GM12878 (cell line): ENCODE measurements around the gene DUSP14.

ENCODE experiments used
- BCL11A ChIP-seq: IDR thresholded peaks from 2 replicates; pipeline ENCODE4 v1.6.1; 2011; ENCODE audit warnings: low read depth, low read length
- CEBPB ChIP-seq, 2 experiments: fragments of 150-350 bp in 1 of 2; IDR thresholded peaks; 2 replicates each; pipeline ENCODE4 v1.6.1; 2012 to 2014; ENCODE audit warnings: low read depth in 2 of 2, low read length in 2 of 2, borderline replicate concordance in 1 of 2, inconsistent platforms in 1 of 2
- CREM ChIP-seq: IDR thresholded peaks from 2 replicates; pipeline ENCODE4 v1.6.1; 2014; ENCODE audit warnings: antibody characterized with exemption, low read depth
- CTCF ChIP-seq, 3 experiments: IDR thresholded peaks in 2 of 3; conservative IDR thresholded peaks in 1 of 3; 2 replicates each; pipeline ENCODE4 v1.5.1; 2011; ENCODE audit warnings: low read depth in 3 of 3, low read length in 3 of 3, mild to moderate bottlenecking in 3 of 3, control low read depth in 2 of 3, moderate library complexity in 2 of 3, inconsistent platforms in 1 of 3, mixed read lengths in 1 of 3; ENCODE audit not compliant: control insufficient read depth in 2 of 3, insufficient read depth in 1 of 3; ENCODE audit errors: extremely low read depth in 1 of 3
- EZH2 ChIP-seq: IDR thresholded peaks from 2 replicates; pipeline ENCODE4 v1.6.1; 2012; ENCODE audit warnings: low read depth, mild to moderate bottlenecking, control low read depth, inconsistent platforms, low read length, borderline replicate concordance; ENCODE audit not compliant: control insufficient read depth
- FOXK2 ChIP-seq: fragments of 450-650 bp; IDR thresholded peaks from 2 replicates; pipeline ENCODE4 v1.6.1; 2017; ENCODE audit warnings: mild to moderate bottlenecking, moderate library complexity
- GABPA ChIP-seq: IDR thresholded peaks from 2 replicates; pipeline ENCODE4 v1.6.1; 2014; ENCODE audit warnings: antibody characterized with exemption, low read depth, mild to moderate bottlenecking, inconsistent platforms
- KLF5 ChIP-seq: fragments of 450-650 bp; IDR thresholded peaks from 2 replicates; pipeline ENCODE4 v1.6.1; 2014; ENCODE audit warnings: mild to moderate bottlenecking; ENCODE audit not compliant: partially characterized antibody
- NFIC ChIP-seq: IDR thresholded peaks from 2 replicates; pipeline ENCODE4 v1.6.1; 2012; ENCODE audit warnings: low read depth, mild to moderate bottlenecking, inconsistent platforms, low read length, moderate library complexity
- POLR2AphosphoS5 ChIP-seq: IDR thresholded peaks from 2 replicates; pipeline ENCODE4 v1.6.1; 2011; ENCODE audit warnings: mild to moderate bottlenecking, low read length, inconsistent platforms
- SRF ChIP-seq, 2 experiments: IDR thresholded peaks; 2 replicates each; pipeline ENCODE4 v1.6.1; 2011; ENCODE audit warnings: low read depth in 2 of 2, low read length in 2 of 2, mild to moderate bottlenecking in 1 of 2, moderate library complexity in 1 of 2
- TAF1 ChIP-seq: IDR thresholded peaks from 2 replicates; pipeline ENCODE4 v1.6.1; 2011; ENCODE audit warnings: mild to moderate bottlenecking, low read depth, low read length, borderline replicate concordance
- YY1 ChIP-seq: IDR thresholded peaks from 2 replicates; pipeline ENCODE4 v1.6.1; 2011; ENCODE audit warnings: low read depth, mild to moderate bottlenecking, low read length
- ZNF274 ChIP-seq: IDR thresholded peaks from one replicate; pipeline ENCODE4 v1.8.0; 2011; ENCODE audit not compliant: insufficient read length, insufficient read depth

DNA sequence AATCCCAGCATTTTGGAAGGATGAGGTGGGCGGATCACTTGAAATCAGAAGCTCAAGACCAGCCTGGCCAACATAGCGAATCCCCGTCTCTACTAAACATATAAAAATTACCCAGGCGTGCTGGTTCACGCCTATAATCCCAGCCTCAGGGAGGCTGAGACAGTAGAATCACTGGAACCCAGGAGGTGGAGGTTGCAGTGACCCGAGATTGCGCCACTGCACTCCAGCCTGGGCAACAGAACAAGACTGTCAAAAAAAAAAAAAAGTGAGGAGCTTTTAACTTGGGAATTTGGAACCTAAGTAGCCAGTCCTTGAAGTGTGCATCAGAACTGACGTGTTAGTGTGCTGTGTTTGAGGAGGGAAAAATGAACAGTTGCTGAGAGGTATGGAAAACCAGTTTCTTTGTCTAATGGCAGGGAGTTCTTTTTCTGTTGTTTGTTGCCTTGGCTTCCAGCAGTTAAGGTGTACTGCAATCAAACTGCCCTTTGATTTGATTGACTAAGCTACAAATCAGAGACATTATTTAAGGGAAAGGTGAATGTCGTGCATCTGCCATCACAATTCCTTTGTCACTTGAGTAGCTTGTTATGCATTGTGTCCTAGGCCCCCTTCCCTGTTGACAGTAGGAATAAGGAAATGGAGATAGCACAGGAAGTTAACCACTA, 8.6 kb upstream of the DUSP14 start:
- TF ChIP-seq SRF (IDR thresholded peaks at IDR 0.05; ENCODE audit: low read depth in 2 of 2, low read length in 2 of 2) (no peak), CTCF (IDR thresholded peaks at IDR 0.05 in 2 of 3, conservative IDR thresholded peaks at IDR 0.05 in 1 of 3; ENCODE audit: control insufficient read depth in 2 of 3, extremely low read depth in 1 of 3, insufficient read depth in 1 of 3, low read depth in 3 of 3, low read length in 3 of 3) (no peak), YY1 (no peak), BCL11A (no peak), EZH2 (no peak), NFIC (no peak), ZNF274 (no peak), KLF5 (no peak), CEBPB (IDR thresholded peaks at IDR 0.05; ENCODE audit: borderline replicate concordance in 1 of 2, low read depth in 2 of 2, low read length in 2 of 2) (no peak), POLR2AphosphoS5 (no peak), GABPA (no peak), CREM (no peak), FOXK2 (no peak), TAF1 (no peak)
